ENCODE measurements around the gene ZCCHC13. TPM values are rescaled to one million over a fixed set of nuclear protein-coding genes. Genes with fewer than 3 reads are reported as not detected.
A peak's percentile ranks its signal among the peaks of the same experiment; 100 is the strongest.
"Not testable (repeated sequence)": the region's sequence is repeated elsewhere in the genome, so short reads cannot be mapped to it uniquely, and the experiment has no call there.

ZCCHC13 gene
- polyA plus RNA-seq (ENCODE audit: insufficient read length), result not detected

- DNase-seq (ENCODE audit: low read depth), result no peak
Observed at GRCh38 chrX:74304016-74304415, at the start of gene ZCCHC13. TSS of gene ZCCHC13 (plus strand) at chrX:74304180. CDS start at chrX:74304267, 87 bp downstream.

GRCh38 chrX:74258111-74258510 is 45.9 kb upstream of the ZCCHC13 start:
- not testable (repeated sequence) for DNase-seq (ENCODE audit: low read depth)

- no peak for DNase-seq (ENCODE audit: low read depth)
Observed at GRCh38 chrX:74259885-74260491, 44.0 kb upstream of the ZCCHC13 start.

GRCh38 chrX:74262452-74263209 is 41.3 kb upstream of the ZCCHC13 start:
- DNase-seq (ENCODE audit: low read depth), result no peak

GRCh38 chrX:74270393-74270792 is 33.6 kb upstream of the ZCCHC13 start:
- DNase-seq (ENCODE audit: low read depth), result no peak

GRCh38 chrX:74272230-74272629 is 31.8 kb upstream of the ZCCHC13 start:
- DNase-seq (ENCODE audit: low read depth), result no peak

GRCh38 chrX:74274516-74274915 is 29.5 kb upstream of the ZCCHC13 start:
- no peak for DNase-seq (ENCODE audit: low read depth)

- DNase-seq (ENCODE audit: low read depth), result no peak
Observed at GRCh38 chrX:74277320-74277719, 26.7 kb upstream of the ZCCHC13 start.

- no peak for DNase-seq (ENCODE audit: low read depth)
Observed at GRCh38 chrX:74277846-74278245, 26.1 kb upstream of the ZCCHC13 start.

GRCh38 chrX:74280759-74281158 is 23.2 kb upstream of the ZCCHC13 start:
- DNase-seq (ENCODE audit: low read depth), result no peak

- no peak for DNase-seq (ENCODE audit: low read depth)
Observed at GRCh38 chrX:74284391-74284952, 19.5 kb upstream of the ZCCHC13 start.

- DNase-seq (ENCODE audit: low read depth), result no peak
Observed at GRCh38 chrX:74286950-74287740, 16.8 kb upstream of the ZCCHC13 start.

GRCh38 chrX:74291577-74291963 is 12.4 kb upstream of the ZCCHC13 start:
- no peak for DNase-seq (ENCODE audit: low read depth)

- peak; percentile 76 for DNase-seq (ENCODE audit: low read depth)
Observed at GRCh38 chrX:74291964-74292807, 11.8 kb upstream of the ZCCHC13 start.

GRCh38 chrX:74292808-74293123 is 11.2 kb upstream of the ZCCHC13 start:
- peak; percentile 1 for DNase-seq (ENCODE audit: low read depth)

GRCh38 chrX:74293343-74293946 is 10.5 kb upstream of the ZCCHC13 start:
- DNase-seq (ENCODE audit: low read depth), result peak; percentile 44

- no peak for DNase-seq (ENCODE audit: low read depth)
Observed at GRCh38 chrX:74295101-74295500, 8.9 kb upstream of the ZCCHC13 start.

GRCh38 chrX:74297766-74298165 is 6.2 kb upstream of the ZCCHC13 start:
- no peak for DNase-seq (ENCODE audit: low read depth)

GRCh38 chrX:74300869-74301268 is 3.1 kb upstream of the ZCCHC13 start:
- DNase-seq (ENCODE audit: low read depth), result no peak

GRCh38 chrX:74318672-74319071 is 14.7 kb downstream of the ZCCHC13 start:
- no peak for DNase-seq (ENCODE audit: low read depth)

GRCh38 chrX:74319321-74319720 is 15.3 kb downstream of the ZCCHC13 start:
- not testable (repeated sequence) for DNase-seq (ENCODE audit: low read depth)

Data from forelimb muscle (tissue), 1 donor.